CD4-positive, alpha-beta T cell treated with Interleukin-4 for 1 hour (primary cell): ENCODE data around the gene MARCHF2.
A peak's percentile ranks its signal among the peaks of the same experiment; 100 is the strongest.
"Not testable (repeated sequence)": the region's sequence is repeated elsewhere in the genome, so short reads cannot be mapped to it uniquely, and the experiment has no call there.

Source experiments
- DNase-seq, 2 donors: peaks; one replicate each; pipeline ENCODE4 v3.0.0-alpha.2; 2020 to 2022

MARCHF2 gene, protein sequence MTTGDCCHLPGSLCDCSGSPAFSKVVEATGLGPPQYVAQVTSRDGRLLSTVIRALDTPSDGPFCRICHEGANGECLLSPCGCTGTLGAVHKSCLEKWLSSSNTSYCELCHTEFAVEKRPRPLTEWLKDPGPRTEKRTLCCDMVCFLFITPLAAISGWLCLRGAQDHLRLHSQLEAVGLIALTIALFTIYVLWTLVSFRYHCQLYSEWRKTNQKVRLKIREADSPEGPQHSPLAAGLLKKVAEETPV

GRCh38 chr19:8412783-8413628, at the start of gene MARCHF2:
Gene MARCHF2, plus strand, starts transcription at chr19:8413305. Its CDS starts 8,536 bp downstream, at chr19:8421841.
- DNase-seq: peak; percentile 97 to 98

- DNase-seq: peak in 1 of 2 donors; percentile 48
Observed at GRCh38 chr19:8363803-8364771, 49.0 kb upstream of the MARCHF2 start, which contains the start of gene ANGPTL4. Gene ANGPTL4, plus strand, starts transcription at chr19:8364155. Its CDS starts 167 bp downstream, at chr19:8364322.

GRCh38 chr19:8366121-8366581, 47.0 kb upstream of the MARCHF2 start:
- DNase-seq: no peak

GRCh38 chr19:8366961-8367326, 46.2 kb upstream of the MARCHF2 start:
- no peak for DNase-seq

- DNase-seq: no peak
Observed at GRCh38 chr19:8367327-8368001, 45.6 kb upstream of the MARCHF2 start.

- no peak for DNase-seq
Observed at GRCh38 chr19:8370176-8371010, 42.7 kb upstream of the MARCHF2 start.

GRCh38 chr19:8371011-8371804, 41.9 kb upstream of the MARCHF2 start:
- DNase-seq: no peak

DNA sequence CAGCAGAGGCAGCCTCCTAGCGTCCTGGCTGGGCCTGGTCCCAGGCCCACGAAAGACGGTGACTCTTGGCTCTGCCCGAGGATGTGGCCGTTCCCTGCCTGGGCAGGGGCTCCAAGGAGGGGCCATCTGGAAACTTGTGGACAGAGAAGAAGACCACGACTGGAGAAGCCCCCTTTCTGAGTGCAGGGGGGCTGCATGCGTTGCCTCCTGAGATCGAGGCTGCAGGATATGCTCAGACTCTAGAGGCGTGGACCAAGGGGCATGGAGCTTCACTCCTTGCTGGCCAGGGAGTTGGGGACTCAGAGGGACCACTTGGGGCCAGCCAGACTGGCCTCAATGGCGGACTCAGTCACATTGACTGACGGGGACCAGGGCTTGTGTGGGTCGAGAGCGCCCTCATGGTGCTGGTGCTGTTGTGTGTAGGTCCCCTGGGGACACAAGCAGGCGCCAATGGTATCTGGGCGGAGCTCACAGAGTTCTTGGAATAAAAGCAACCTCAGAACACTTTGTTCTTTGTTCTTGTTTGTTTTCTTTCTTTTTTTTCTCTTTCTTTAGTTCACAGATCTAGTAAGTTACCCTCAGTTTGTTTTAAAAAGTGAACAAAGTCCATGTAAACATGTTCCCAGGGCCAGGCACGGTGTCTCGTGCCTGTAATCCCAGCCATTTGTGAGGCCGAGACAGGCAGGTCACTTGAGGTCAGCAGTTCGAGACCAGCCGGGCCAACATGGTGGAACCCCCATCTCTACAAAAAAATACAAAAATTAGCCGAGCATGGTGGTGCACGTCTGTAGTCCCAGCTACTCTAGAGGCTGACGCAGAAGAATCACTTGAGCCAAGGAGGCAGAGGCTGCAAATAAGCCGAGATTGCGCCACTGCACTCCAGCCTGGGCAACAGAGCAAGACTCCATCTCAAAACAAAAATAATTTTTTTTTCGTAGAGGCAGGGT, 39.0 kb upstream of the MARCHF2 start:
- DNase-seq: no peak

DNA sequence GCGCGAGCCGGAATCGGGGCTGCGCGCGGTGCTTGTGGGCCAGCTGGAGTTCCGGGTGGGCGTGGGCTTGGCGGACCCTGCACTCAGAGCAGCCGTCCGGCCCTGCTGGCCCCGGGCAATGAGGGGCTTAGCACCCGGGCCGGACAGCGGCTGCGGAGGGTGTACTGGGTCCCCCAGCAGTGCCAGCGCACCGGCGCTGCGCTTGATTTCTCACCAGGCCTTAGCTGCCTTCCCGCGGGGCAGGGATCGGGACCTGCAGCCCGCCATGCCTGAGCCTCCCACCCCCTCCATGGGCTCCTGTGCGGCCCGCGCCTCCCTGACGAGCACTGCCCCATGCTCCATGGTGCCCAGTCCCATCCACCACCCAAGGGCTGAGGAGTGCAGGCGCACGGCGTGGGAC, 37.3 kb upstream of the MARCHF2 start:
- DNase-seq: not testable (repeated sequence)

DNA sequence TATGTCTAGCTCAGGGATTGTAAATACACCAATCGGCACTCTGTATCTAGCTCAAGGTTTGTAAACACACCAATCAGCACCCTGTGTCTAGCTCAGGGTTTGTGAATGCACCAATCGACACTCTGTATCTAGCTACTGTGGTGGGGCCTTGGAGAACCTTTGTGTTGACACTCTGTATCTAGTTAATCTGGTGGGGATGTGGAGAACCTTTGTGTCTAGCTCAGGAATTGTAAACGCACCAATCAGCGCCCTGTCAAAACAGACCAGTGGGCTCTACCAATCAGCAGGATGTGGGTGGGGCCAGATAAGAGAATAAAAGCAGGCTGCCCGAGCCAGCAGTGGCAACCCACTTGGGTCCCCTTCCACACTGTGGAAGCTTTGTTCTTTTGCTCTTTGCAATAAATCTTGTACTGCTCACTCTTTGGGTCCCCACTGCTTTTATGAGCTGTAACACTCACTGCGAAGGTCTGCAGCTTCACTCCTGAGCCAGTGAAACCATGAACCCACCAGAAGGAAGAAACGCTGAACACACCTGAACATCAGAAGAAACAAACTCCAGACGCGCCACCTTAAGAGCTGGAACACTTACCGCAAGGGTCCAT, 36.6 kb upstream of the MARCHF2 start:
- DNase-seq: not testable (repeated sequence)

DNA sequence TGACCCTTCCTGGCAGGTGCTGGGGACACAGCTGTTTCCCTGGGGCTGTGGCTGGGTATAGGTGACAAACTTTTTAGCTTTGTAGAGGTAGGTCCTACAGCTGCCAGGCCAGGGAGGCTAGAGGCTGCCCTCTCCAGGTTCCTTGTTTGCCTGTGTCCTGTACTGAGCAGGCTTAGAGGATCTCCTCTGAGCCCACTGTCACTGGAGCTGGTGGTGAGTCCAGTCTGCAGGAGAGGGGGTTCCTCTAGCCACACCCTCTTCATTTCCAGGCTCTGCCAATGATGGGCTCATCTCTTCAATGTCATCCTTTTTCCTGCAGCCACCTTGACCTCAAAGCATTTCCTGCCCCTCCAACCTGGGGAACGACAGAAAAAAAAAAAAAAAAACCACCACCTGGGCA, 35.5 kb upstream of the MARCHF2 start:
- DNase-seq: no peak

GRCh38 chr19:8379156-8379891, 33.8 kb upstream of the MARCHF2 start:
- DNase-seq: not testable (repeated sequence)

DNA sequence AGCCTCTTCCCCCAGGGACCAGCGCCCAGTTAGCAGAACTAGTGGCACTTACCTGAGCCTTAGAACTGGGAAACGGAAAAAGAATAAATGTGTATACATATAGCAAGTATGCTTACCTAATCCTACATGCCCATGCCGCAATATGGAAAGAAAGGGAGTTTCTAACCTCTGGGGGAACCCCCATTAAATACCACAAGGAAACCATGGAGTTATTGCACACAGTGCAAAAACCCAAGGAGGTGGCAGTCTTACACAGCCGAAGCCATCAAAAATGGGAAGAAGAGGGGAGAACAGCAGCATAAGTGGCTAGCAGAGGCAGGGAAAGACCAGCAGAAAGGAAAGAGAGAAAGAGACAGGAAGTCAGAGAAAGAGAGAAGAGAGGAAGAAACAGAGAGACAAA, 28.5 kb upstream of the MARCHF2 start:
- DNase-seq: not testable (repeated sequence)

DNA sequence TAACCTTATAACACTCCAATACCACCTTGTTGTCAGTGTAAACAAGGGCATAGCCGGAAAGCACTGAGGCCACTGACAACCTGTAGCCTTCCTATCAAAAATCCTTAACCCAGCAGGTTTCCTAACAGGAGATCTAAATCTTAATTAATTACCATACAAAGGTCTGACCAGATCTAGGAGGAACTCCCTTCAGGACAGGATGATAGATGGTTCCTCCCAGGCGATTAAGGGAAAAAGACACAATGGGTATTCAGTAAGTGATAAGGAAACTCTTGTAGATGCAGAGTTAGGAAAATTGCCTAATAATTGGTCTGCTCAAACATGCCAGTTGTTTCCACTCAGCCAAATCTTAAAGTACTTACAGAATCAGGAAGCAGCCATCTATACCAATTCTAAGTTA, 28.0 kb upstream of the MARCHF2 start:
- not testable (repeated sequence) for DNase-seq

DNA sequence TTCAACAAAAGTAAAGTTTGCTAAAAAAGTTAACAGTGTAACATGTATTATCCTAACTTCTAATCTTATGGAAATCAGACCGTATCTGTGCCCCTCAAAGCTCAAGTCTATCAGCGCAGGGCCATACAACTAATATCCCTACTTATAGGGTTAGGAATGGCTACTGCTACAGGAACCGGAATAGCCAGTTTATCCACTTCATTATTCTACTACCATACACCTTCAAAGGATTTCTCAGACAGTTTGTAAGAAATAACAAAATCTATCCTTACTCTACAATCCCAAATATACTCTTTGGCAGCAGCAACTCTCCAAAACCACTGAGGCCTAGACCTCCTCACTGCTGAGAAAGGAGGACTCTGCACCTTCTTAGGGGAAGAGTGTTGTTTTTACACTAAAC, 27.5 kb upstream of the MARCHF2 start:
- not testable (repeated sequence) for DNase-seq

DNA sequence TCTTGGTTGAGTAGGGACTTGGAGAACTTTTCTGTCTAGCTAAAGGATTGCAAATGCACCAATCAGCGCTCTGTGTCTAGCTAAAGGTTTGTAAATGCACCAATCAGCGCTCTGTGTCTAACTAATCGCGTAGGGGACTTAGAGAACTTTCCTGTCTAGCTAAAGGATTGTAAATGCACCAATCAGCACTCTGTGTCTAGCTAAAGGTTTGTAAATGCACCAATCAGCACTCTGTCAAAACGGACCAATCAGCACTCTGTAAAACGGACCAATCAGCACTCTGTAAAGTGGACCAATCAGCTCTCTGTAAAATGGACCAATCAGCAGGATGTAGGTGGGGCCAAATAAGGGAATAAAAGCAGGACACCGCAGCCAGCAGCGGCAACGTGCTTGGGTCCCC, 26.7 kb upstream of the MARCHF2 start:
- DNase-seq: not testable (repeated sequence)

- DNase-seq: no peak
Observed at GRCh38 chr19:8386990-8387389, 26.1 kb upstream of the MARCHF2 start.
